ENCODE data around the gene NUDCD3. TPM values are rescaled to one million over a fixed set of nuclear protein-coding genes. Genes with fewer than 3 reads are reported as not detected.

The NUDCD3 gene
- total RNA-seq, 1 donor from 2014 or later: 35.4 TPM

GRCh38 chr7:44400033-44400511, 90.4 kb downstream of the NUDCD3 start:
- Histone ChIP-seq H3F3A (ENCODE audit: low read depth) (no peaks in the 10 kb centered on the region), H3K27me3 (no peaks in the 10 kb centered on the region), H3K4me1 (no peaks in the 10 kb centered on the region), H3K27ac (no peak overlapping the region), H3K4me3 (no peak overlapping the region), H4K20me1 (ENCODE audit: low read depth) (peaks cover 3% of the 10 kb centered on the region), H3K9me3 (ENCODE audit: low read depth) (no peaks in the 10 kb centered on the region), H2AFZ (replicated peaks) (no peak overlapping the region), H3K36me3 (no peaks in the 10 kb centered on the region), H3K79me2 (ENCODE audit: low read depth) (no peaks in the 10 kb centered on the region), H3K4me2 (no peak overlapping the region), H3K9ac (no peak overlapping the region)
- no peaks in the 10 kb centered on the region for H3K9me3 Mint-ChIP-seq
- peaks cover 8% of the 10 kb centered on the region for H3K4me1 Mint-ChIP-seq
- H3K27ac Mint-ChIP-seq: peak overlapping the region; percentile 93
- TF ChIP-seq CTCF (IDR thresholded peaks at IDR 0.05) (no peak), EZH2 (IDR thresholded peaks at IDR 0.05) (no peak), EZH2phosphoT487 (IDR thresholded peaks at IDR 0.05) (no peak)
- no peaks in the 10 kb centered on the region for H3K27me3 Mint-ChIP-seq (ENCODE audit: insufficient read depth, low read depth)
- H3K4me3 Mint-ChIP-seq: no peak overlapping the region
- DNase-seq (ENCODE audit: low spot score): no peak
- H3K36me3 Mint-ChIP-seq: peaks cover 24% of the 10 kb centered on the region

GRCh38 chr7:44398953-44399574, 91.4 kb downstream of the NUDCD3 start:
- Histone ChIP-seq H4K20me1 (ENCODE audit: low read depth) (peaks cover 3% of the 10 kb centered on the region), H3F3A (ENCODE audit: low read depth) (no peaks in the 10 kb centered on the region), H3K4me2 (no peak overlapping the region), H3K4me3 (no peak overlapping the region), H3K36me3 (no peaks in the 10 kb centered on the region), H3K9ac (no peak overlapping the region), H2AFZ (replicated peaks) (no peak overlapping the region), H3K27ac (no peak overlapping the region), H3K79me2 (ENCODE audit: low read depth) (no peaks in the 10 kb centered on the region), H3K27me3 (no peaks in the 10 kb centered on the region), H3K4me1 (no peaks in the 10 kb centered on the region), H3K9me3 (ENCODE audit: low read depth) (no peaks in the 10 kb centered on the region)
- H3K4me3 Mint-ChIP-seq: no peak overlapping the region
- peaks cover 8% of the 10 kb centered on the region for H3K4me1 Mint-ChIP-seq
- DNase-seq (ENCODE audit: low spot score): no peak
- peaks cover 23% of the 10 kb centered on the region for H3K36me3 Mint-ChIP-seq
- H3K27ac Mint-ChIP-seq: no peak overlapping the region
- H3K9me3 Mint-ChIP-seq: no peaks in the 10 kb centered on the region
- TF ChIP-seq CTCF (IDR thresholded peaks at IDR 0.05): no peak
- no peak for TF ChIP-seq EZH2phosphoT487 (IDR thresholded peaks at IDR 0.05)
- TF ChIP-seq EZH2 (IDR thresholded peaks at IDR 0.05): no peak
- H3K27me3 Mint-ChIP-seq (ENCODE audit: insufficient read depth, low read depth): no peaks in the 10 kb centered on the region

- Histone ChIP-seq H3K4me1 (no peaks in the 10 kb centered on the region), H3K27me3 (no peaks in the 10 kb centered on the region), H3K79me2 (ENCODE audit: low read depth) (no peaks in the 10 kb centered on the region), H3K4me2 (no peak overlapping the region), H4K20me1 (ENCODE audit: low read depth) (peaks cover 3% of the 10 kb centered on the region), H3K36me3 (no peaks in the 10 kb centered on the region), H3K9ac (no peak overlapping the region), H3K4me3 (no peak overlapping the region), H3K9me3 (ENCODE audit: low read depth) (no peaks in the 10 kb centered on the region), H3K27ac (no peak overlapping the region), H2AFZ (replicated peaks) (no peak overlapping the region), H3F3A (ENCODE audit: low read depth) (no peaks in the 10 kb centered on the region)
- H3K27ac Mint-ChIP-seq: no peak overlapping the region
- H3K9me3 Mint-ChIP-seq: no peaks in the 10 kb centered on the region
- no peaks in the 10 kb centered on the region for H3K27me3 Mint-ChIP-seq (ENCODE audit: insufficient read depth, low read depth)
- no peak for DNase-seq (ENCODE audit: low spot score)
- peaks cover 8% of the 10 kb centered on the region for H3K4me1 Mint-ChIP-seq
- TF ChIP-seq CTCF (IDR thresholded peaks at IDR 0.05) (no peak), EZH2phosphoT487 (IDR thresholded peaks at IDR 0.05) (no peak), EZH2 (IDR thresholded peaks at IDR 0.05) (no peak)
- no peak overlapping the region for H3K4me3 Mint-ChIP-seq
- H3K36me3 Mint-ChIP-seq: peaks cover 20% of the 10 kb centered on the region
Measured at GRCh38 chr7:44398511-44398911, 91.9 kb downstream of the NUDCD3 start.
